AML-193 (cell line): ENCODE data around the gene TMEM269.
"Not testable (repeated sequence)": the region's sequence is repeated elsewhere in the genome, so short reads cannot be mapped to it uniquely, and the experiment has no call there.

Experiments used
- DNase-seq, 2 experiments: peaks; one replicate each; lab custom pipeline; 2025; lab: John Stamatoyannopoulos, UW

TMEM269 gene

DNA sequence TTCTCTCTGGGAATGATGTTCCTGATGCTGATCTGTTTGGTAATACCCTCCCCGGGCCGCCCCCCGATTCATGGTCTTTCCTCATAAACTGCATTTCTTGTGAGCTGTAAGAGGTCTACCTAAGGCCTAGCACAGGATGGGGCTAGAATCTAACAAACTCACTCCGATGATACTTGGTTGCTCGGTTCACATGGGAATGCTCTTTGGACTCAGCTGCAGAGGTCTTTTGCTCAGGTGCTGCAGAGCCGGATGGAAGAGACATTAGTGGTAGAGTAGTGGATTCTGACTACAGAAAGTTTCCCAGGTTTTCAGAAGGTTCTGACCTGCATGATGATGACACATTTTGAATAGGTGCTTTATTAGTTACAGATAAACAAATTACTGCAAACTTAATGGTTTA lies 8.3 kb upstream of the TMEM269 start:
- DNase-seq, result no peak

DNA sequence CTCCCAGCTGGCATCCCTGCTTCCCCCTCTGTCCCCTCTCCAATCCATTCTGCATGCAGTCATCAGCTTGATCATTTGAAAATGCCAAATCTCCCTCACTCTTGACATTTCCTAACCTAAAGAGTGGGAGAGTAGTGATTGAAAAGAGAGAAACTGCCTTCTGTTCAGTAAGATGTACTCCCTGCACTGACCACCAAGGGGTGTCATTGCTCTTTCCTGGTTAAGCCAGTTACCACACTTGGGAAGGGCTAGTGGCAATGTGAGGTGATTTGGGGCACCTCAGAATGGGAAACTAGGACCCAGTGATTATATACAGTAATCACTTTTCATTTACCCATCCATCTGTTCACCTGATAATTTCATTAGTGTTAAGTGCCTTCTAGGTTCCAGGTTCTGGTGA lies 6.9 kb upstream of the TMEM269 start:
- peak; percentile 17 to 24 for DNase-seq

DNA sequence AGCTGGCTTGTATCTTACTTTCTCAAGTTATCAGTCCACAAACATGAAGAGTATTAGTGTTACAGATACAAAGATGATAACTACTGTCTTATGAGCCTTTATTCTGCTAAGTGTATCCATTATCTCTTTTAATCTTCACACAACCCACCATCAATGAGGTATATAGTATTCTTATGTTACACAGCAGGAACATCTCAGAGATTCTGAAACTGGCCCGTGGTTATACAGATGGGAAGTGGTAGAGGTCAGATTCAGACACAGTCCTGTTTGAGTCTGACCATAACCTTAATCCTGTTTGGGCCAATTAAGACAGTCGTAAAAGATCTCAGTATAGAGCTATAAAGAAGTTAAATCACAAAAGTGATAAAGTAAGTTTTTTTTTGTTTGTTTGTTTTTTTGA lies 5.1 kb upstream of the TMEM269 start:
- DNase-seq, result no peak

DNA sequence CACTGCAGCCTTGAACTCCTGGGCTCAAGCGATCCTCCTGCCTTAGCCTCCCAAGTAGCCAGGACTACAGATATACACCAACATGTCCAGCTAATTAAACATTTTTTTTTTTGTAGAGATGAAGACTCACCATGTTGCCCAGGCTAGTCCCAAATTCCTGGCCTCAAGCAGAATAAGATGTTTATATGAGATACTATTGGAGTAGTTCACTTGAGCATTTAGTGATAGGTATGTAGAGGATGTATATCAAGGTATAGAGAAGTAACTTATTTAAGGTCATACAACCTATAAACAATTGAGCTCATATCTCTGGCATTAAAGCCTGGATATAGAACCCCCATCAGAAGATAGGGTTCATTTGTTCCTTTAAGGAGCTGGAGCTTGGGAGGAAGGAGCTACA lies 4.6 kb upstream of the TMEM269 start:
- no peak for DNase-seq

DNA sequence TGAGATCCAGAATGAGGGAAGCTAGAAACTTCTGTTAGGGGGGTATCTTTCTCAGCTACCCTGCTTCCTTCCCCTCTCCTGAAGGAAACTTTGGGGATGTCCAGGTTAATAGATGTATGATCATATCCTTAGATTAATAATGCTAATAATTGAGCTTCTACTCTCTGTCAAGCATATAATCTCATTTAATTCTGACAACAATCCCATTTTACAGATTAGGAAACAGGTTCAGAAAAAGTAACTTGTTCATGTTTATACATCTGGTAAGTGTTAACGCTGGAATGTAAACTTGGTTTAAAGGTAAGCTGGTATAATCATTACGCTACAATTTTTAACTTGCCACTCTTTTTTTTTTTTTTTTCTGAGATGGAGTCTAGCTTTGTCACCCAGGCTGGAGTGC lies 1.7 kb upstream of the TMEM269 start:
- DNase-seq, result no peak

DNA sequence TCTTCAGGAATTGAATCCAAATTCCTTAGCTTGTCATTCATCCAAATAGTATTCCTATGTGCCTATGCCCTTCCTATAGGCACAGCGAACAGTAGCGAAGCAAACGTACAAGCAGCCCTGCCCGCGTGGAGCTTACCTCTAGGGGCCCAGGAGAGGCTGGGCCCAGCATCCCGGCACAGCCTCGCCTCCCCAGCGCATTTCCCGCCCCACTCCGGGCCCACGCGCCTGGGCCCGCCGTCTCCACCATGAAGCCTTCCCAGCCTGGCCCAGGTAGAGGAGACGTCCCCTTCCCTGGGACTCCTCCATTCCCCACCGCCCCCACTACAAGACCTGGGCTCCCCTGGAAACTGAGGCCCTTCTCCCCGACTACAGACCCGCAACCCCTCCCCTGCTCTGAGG lies 245 bp upstream of the TMEM269 start:
- DNase-seq, result no peak

DNA sequence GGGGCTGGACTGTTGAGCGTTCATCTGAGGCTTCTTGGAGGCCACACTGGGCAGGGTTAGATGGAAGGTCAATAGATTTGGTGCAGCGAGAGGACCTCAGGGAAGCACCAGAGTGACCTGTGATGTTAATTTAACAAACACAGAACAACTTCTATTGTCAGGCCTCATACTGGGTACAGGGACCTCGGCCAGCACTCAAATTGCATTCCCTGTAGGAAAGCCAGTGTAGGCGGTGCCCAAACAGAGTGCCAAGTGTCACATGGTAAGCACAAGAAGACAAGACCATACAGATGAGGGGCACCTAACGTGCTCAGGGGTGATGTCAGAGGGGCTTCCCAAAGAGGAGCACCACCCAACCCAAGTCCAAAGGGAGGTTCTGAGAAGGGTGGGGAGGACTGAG lies 1.3 kb downstream of the TMEM269 start:
- DNase-seq, result no peak

DNA sequence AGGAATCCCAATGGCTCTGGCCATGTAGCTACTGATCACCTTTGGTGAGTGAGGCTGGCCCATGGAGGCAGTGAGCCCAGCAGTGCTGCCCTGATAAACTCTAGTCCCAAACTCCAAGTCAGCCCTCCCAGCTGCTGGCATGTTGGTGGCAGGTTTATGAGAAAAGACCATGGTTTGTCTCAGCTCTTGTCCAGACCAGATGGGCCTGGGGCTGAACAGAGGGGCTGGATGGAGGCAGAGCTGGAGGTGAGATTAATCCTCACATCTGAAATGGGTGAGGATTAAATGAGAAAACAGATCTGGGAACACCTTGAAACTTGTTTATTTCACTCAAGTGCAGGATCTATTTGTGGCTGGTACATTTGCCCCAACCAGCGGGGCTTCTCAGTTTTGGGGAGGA lies 3.2 kb downstream of the TMEM269 start:
- DNase-seq, result no peak

DNA sequence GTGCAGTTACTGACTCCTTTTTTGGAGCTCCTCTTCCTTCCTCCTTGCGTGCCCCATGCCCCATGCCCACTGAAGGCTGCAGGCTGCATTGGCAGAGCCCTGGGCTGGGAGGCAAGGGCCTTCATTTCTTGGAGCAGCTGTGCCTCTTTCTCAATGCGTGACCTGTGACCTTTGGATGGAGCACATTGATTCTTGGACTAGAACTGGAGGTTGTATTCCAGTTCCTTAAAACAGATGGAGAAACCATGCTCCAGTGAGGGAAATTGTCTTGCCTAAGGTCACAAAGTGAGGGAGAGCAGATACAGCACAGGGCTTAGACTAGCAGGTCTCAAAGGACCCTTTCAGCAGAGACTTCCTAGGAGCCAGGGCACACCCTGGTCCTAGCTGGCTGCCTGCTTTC lies 9.0 kb downstream of the TMEM269 start:
- no peak for DNase-seq

DNA sequence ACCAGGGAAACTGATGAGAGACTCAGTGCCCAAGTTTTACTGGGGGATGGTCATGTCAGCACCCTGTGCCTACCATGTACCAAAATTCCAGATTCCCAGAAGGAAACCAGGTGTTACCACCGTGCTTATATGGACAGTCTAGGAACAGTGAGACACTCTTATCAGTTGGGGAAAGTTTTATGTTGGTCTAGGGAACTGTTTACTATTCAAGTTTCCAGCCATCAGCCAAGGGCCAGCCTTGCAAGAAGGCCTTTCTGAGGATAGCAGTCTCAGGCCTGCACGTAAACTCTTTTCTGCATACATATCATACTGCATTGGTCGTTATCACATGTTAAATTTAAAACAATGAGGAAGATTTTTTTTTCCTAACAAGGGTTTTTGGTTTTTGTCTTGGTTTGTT lies 12.6 kb downstream of the TMEM269 start:
- no peak for DNase-seq

DNA sequence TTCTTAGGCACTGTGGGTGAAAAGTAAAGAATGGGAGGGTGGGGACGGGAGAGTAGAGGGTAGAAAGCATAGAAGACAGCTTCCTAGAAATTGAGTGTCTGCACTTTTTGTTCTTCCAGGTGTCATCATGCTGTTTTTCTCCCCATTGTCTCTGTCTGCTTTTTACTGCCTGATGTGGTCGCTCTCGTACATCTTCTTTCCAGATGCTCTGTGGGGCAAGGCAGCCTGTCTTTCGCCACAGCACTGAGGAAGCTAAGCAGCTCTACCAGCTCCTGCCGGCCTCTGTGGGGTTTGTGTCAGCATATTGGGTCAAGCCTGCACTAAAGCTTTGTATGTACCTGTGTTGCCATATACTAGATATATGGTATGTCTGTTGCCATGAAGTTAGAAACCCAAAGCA lies 13.2 kb downstream of the TMEM269 start:
- DNase-seq, result no peak

DNA sequence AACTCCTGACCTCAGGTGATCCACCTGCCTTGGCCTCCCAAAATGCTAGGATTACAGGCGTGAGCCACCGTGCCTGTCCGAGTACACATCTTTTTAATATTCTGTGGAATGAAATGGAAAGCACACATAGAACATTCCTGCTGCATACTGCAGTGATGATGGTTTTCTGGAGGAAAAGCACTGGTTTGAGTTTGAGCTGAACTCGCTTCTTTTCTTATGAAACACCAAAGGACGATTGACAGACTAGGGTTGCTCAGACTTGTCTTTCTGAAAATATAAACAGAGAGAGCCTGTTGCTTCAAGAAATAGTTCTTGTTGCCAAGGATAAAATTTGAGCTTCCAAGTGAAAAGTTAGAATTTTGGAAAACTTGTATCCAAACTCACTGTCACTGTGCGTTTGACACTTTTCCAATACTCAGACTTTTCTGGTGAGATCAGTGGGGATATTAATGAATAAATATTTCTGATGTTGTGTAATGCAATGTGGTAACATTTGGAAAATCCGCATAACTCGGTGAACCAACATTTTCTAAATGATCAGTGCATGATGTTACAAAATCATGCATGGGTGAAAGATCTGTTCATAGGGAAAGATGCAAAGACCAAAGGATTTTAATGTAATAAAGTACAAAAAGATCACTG lies 17.2 kb downstream of the TMEM269 start:
- DNase-seq, result no peak

DNA sequence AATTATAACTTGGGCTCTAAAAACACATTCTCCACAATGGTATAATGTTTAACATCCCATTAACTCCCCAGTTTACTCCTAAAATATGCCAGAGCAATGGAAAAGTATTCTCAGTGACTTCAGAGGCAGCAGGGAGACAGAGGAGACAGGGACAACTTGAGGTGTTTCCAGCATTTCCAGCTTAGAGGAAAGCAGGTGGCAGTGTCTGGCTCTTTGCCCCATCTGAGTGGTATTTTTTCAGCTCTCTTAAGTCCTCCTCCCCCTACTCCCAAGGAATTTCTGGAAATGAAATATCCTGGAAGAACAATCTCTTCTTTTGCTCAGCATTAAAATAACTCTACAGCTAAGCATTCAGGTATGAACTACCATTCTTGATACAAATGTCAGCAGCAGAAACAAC lies 21.4 kb downstream of the TMEM269 start:
- no peak for DNase-seq

DNA sequence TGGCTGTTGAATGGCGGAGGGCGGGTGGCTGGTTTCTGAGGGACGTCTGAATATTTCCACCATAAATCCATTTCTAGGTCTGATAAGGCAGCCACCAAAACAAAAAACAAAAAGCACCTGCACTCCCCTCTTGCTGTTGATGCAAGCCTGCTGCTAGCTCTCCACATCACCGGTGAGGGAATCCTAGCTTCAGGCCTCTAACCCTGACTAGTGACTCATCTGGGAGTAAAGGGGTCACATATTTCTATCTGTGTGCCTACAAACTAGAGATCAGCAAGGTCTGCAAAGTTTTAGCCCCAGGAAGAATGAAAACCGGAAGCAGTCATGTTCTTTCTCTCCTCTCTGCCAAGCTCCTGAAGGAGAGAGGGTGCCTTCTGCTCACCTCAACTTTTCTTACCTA lies 21.8 kb downstream of the TMEM269 start:
- DNase-seq, result no peak

DNA sequence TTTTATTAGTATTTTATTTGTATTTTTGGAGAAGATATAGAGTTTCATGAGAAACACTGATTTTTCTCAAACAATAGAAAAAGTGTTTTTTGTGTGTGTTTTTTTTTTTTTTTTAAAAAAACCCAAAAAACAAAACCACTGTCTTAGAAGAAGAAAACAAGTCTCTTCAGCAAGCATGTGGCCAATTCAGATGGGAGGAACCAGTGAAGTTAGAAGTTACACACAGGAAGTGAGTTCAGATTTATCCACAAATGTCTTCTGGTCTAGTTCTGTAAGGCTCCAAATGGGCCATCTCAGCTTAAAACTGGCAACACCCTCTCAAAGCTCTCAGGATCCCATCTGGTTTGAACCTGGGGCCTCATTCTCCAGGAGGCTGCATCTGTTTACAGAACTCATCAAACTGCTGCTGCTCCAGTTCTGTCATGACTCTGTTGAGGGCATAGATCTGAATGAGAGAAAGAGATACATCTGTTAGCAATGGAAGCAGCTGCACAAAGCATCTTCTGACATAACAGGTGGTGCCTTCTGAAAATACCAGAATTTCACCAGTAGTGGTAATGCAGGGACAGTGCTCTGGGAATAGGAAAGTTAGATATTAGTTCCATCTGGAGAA lies 22.4 kb downstream of the TMEM269 start:
- no peak for DNase-seq

DNA sequence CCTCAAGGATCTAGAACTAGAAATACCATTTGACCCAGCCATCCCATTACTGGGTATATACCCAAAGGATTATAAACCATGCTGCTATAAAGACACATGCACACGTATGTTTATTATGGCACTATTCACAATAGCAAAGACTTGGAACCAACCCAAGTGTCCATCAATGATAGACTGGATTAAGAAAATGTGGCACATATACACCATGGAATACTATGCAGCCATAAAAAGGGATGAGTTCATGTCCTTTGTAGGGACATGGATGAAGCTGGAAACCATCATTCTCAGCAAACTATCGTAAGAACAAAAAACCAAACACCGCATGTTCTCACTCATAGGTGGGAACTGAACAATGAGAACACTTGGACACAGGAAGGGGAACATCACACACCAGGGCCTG lies 30.0 kb downstream of the TMEM269 start:
- DNase-seq, result not testable (repeated sequence)

DNA sequence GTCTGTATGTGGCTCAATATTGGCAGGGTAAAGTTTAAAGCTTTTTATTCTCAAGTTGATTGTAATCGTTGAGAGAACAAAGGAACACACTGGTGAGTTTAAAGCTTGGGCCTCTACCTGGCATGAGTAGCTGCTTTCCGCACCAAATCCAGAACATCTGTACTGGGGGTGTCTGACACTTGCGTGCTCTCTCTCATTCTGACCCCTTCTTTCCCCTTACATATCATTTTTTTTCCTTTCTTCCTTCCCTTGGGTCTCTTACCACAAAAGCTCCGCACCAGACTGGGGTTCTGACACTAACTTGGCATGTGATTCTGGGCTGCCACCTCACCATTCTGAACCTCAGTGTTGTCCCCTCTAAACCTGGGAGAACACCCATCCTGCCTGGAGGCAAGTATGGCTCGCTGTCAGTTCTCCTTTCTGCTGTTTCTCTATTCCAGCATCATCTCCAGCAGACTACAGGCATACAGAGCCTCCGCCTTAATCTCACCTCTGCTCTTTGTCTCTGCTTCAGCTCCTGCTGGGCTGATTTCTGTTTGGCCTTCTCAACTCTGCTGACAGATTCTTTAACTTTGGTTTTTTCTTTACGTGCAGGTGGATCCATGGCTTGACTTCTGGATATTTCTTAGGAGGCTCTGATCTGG lies 31.3 kb downstream of the TMEM269 start:
- DNase-seq, result peak in 1 of 2 experiments; percentile 16

DNA sequence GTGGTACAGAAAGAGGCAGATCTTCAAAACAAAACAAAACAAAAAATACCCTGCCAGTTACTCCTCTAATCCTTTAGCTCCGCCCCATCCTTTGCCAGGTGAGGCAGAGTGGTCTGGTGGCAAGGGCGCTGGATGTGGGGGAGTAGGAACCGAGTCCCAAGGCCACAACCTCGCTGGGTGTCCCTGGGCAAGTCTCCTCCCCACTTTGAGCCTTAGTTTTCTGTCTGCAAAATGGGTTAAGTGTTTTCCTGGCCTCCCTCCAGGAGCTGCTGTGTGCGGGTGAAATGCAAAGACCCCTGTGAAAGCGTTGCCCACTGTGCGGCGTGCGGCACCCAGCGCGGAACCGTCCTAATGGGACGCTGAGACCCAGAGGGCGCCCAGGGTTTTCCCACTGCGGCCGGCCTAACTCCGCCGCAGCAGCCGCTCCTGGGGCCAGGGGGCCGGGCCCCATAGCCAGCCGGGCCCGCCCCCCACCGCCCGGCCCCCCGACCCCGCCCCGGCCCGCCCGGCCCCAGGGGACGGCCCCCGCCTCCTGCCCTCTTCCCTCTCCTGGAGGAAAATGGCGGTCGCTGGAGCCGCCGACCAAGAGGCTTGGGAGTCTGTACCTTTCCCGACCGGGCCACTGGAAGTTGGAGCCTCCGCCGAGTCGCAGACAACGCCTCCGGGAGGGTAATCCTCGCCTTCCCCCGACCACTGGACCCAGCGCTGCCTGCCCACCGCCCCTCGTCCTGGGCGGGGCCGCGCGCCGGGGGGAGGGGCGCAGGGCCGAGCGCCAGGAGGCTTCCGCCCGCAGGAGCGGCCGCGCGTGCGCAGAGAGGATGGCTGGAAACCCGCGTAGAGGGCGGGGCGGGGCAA lies 32.0 kb downstream of the TMEM269 start, which contains the start of the genes ERMAP and SVBP:
ERMAP (plus strand) TSS at position 538 of the 855 bp plus-strand sequence. CDS start 13,327 bp downstream, outside the sequence.
SVBP (minus strand) TSS at position 813 of the 855 bp plus-strand sequence. CDS start 853 bp downstream, outside the sequence.
- DNase-seq, result peak; percentile 62 to 78

DNA sequence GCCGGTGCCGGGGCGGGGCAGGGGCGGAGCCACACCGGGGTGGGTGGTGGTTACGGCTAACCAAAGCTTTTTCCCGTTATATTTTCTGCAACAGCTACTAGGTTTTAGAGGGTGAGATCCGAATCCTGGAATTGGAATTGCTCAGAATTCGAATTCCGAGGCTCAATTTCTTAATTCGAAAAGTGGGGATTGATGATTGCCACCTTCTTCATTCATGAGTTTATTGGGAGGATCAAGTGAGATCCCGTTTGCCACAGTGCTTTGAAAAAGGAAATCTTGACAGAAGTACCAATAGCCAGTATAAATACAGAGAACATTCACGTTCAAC lies 32.6 kb downstream of the TMEM269 start:
- DNase-seq, result no peak

DNA sequence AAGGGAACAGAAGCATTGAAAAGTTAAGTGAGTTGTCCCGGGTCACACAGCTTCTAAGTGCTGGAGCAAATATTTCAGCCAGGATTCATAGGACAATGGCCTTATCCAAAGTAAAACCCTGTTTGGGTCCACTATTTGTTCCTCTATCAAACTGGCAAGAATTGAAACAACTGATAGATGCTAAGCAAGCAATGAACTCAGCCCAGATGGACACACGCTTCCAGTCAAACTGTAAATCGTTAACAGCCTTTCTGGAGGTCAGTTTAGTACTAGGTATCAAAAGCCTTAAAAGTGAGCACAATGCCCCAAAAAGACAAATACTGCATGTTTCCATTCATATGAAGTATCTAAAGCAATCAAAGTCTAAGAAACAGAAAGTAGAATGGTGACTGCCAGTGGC lies 33.2 kb downstream of the TMEM269 start:
- DNase-seq, result no peak

DNA sequence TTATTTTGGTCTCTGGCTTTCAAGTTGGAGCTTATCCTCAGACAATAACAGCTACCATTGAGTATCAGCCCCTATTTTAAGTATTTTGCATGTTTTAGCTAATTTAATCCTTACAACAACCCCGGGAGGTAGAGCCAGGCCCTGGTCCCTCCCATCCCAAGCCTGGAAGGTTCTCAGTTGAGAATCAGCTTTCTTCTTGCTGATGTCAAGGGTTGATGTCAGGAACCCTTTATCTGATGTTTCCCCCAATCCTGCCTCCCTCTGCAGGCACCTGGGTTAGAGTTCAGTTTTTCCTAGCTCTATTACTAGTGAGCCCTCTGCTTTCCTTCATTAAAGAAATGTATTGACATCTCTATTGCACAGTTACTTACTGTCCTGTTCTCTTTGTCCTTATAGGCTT lies 36.0 kb downstream of the TMEM269 start:
- DNase-seq, result no peak

DNA sequence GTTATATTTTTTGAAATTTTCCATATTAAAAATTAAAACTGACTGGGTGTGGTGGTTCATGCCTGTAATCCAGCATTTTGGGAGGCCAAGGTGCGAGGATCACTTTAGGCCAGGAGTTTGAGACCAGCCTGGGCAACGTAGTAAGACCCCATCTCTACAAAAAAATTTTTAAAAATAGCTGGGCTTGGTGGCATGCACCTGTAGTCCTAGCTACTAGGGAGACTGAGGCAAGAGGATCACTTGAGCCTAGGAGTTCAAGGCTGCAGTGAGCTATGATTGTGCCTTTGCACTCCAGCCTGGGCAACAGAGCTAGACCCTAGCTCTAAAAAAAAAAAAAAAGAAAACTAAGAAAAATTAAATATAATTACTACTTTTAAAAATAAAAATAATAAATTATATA lies 36.9 kb downstream of the TMEM269 start:
- DNase-seq, result no peak
